Subcutaneous abdominal adipose tissue (tissue), 5 donors: Measurements from ENCODE around the gene HTR2C.
"Not testable (repeated sequence)": the region's sequence is repeated elsewhere in the genome, so short reads cannot be mapped to it uniquely, and the experiment has no call there.

Experiments
- H3K27ac ChIP-seq: one replicate; pipeline ENCODE4 v1.7.0; 2013; ENCODE audit warnings: low read depth, mild to moderate bottlenecking, inconsistent platforms, low read length, moderate library complexity
- H3K27me3 ChIP-seq, 5 donors: one replicate each; pipeline ENCODE4 v1.7.0; 2013; ENCODE audit warnings: low read length in 5 of 5, inconsistent platforms in 1 of 5; ENCODE audit not compliant: control insufficient read depth in 5 of 5, insufficient read depth in 4 of 5
- H3K36me3 ChIP-seq, 5 donors: one replicate each; pipeline ENCODE4 v1.7.0; 2013; ENCODE audit warnings: low read length in 5 of 5; ENCODE audit not compliant: control insufficient read depth in 5 of 5, insufficient read depth in 5 of 5
- H3K4me1 ChIP-seq, 5 donors: one replicate each; pipeline ENCODE4 v1.7.0; 2013; ENCODE audit warnings: low read length in 5 of 5, mild to moderate bottlenecking in 3 of 5, moderate library complexity in 1 of 5; ENCODE audit not compliant: control insufficient read depth in 5 of 5, insufficient read depth in 5 of 5
- H3K4me3 ChIP-seq, 5 donors: one replicate each; pipeline ENCODE4 v1.7.0; 2013; ENCODE audit warnings: low read length in 5 of 5, low read depth in 1 of 5
- H3K9ac ChIP-seq, 5 donors: one replicate each; pipeline ENCODE4 v1.7.0; 2013; ENCODE audit warnings: low read length in 5 of 5, mild to moderate bottlenecking in 4 of 5, moderate library complexity in 3 of 5
- H3K9me3 ChIP-seq, 5 donors: one replicate each; pipeline ENCODE4 v1.7.0; 2013; ENCODE audit warnings: low read length in 5 of 5; ENCODE audit not compliant: control insufficient read depth in 5 of 5
- donor health status: healthy.
- donor health status: healthy.
- donor health status: healthy.
- donor health status: healthy.
- donor health status: healthy.

Gene HTR2C

GRCh38 chrX:114599911-114600310, 16.0 kb downstream of the HTR2C start:
- no peak overlapping the region for H3K27ac ChIP-seq
- H3K27me3 ChIP-seq = no peaks in the 10 kb centered on the region
- no peak overlapping the region for H3K9ac ChIP-seq
- no peaks in the 10 kb centered on the region for H3K9me3 ChIP-seq
- H3K4me3 ChIP-seq = no peak overlapping the region
- H3K36me3 ChIP-seq = no peaks in the 10 kb centered on the region
- no peaks in the 10 kb centered on the region for H3K4me1 ChIP-seq

DNA sequence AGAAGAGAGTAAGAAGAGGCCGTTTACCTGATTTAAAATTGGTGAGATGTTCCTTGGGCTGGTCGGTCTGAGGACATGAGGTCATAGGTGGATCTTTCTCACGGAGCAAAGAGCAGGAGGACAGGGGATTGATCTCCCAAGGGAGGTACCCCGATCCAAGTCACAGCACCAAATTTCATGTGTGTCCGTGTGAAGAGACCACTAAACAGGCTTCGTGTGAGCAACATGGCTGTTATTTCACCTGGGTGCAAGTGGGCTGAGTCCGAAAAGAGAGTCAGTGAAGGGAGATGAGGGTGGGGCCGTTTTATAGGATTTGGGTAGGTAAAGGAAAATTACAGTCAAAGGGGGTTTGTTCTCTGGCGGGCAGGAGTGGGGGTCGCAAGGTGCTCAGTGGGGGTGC, 22.7 kb downstream of the HTR2C start:
- H3K27me3 ChIP-seq, H3K9ac ChIP-seq, H3K36me3 ChIP-seq: not testable (repeated sequence)

GRCh38 chrX:114611018-114611619, 27.2 kb downstream of the HTR2C start:
- Histone ChIP-seq H3K36me3 (no peaks in the 10 kb centered on the region), H3K9ac (no peak overlapping the region), H3K27ac (no peak overlapping the region), H3K9me3 (no peaks in the 10 kb centered on the region), H3K4me3 (no peak overlapping the region), H3K4me1 (no peaks in the 10 kb centered on the region), H3K27me3 (peaks cover 0 to 5% (median 2%) of the 10 kb centered on the region in 5 donors)

More for the DNA sequence above, 22.7 kb downstream of the HTR2C start:
- H3K9me3 ChIP-seq, H3K4me3 ChIP-seq, H3K27ac ChIP-seq, H3K4me1 ChIP-seq: not testable (repeated sequence)

DNA sequence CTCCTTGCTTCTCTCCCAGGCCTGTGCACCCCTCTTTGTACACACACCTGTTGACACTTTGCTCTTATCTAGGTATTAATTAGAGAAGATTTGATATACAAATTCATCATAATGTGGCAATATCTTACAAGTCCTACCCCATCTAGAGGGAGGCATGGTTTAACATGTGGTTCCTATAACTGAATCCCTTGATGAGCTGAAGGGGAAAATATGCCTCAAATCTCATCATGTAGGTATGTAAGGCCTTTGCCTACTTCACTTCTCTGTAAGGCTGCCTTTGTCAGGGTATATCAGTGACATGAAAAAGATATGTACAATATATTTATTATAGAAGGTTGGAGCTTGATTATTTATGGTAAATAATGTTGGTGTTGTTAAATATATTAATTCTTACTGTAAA, 31.9 kb downstream of the HTR2C start:
- Histone ChIP-seq H3K4me1 (no peaks in the 10 kb centered on the region), H3K27ac (no peak overlapping the region), H3K9me3 (no peaks in the 10 kb centered on the region), H3K9ac (no peak overlapping the region), H3K4me3 (no peak overlapping the region), H3K27me3 (peaks cover 0 to 6% (median 0%) of the 10 kb centered on the region in 5 donors), H3K36me3 (no peaks in the 10 kb centered on the region)

DNA sequence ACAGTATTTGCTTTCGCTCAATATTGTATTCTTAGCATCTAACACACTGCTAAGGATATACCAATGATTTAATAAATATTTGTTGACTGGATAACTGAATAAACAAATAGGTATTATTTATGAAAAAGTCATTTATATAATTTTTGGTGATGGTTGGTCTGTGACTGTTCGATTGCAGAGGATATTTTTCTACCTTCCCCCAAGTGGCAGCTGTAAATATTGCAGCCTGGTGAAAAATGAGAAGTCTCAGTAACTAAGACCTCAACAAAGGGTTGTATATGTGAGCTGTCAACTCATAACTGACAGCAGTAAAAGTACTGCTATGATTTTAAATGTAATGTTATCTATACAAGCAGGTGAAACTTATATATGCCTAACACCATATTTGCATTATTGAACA, 36.0 kb downstream of the HTR2C start:
- H3K27ac ChIP-seq = no peak overlapping the region
- no peak overlapping the region for H3K4me3 ChIP-seq
- peaks cover 0 to 6% (median 3%) of the 10 kb centered on the region in 5 donors for H3K27me3 ChIP-seq
- no peaks in the 10 kb centered on the region for H3K4me1 ChIP-seq
- H3K9me3 ChIP-seq = no peaks in the 10 kb centered on the region
- H3K36me3 ChIP-seq = no peaks in the 10 kb centered on the region
- H3K9ac ChIP-seq = no peak overlapping the region

- Histone ChIP-seq H3K4me1 (no peaks in the 10 kb centered on the region), H3K27me3 (peaks cover 0 to 4% (median under 1%) of the 10 kb centered on the region in 5 donors), H3K4me3 (no peak overlapping the region), H3K27ac (no peak overlapping the region), H3K9me3 (no peaks in the 10 kb centered on the region), H3K36me3 (no peaks in the 10 kb centered on the region), H3K9ac (no peak overlapping the region)
Observed at GRCh38 chrX:114626323-114626722, 42.4 kb downstream of the HTR2C start.

- no peak overlapping the region for H3K9ac ChIP-seq
Observed at GRCh38 chrX:114635986-114636385, 52.1 kb downstream of the HTR2C start.

GRCh38 chrX:114650351-114650750, 66.5 kb downstream of the HTR2C start:
- Histone ChIP-seq H3K27me3 (peaks cover 0 to 6% (median 0%) of the 10 kb centered on the region in 5 donors), H3K9me3 (no peaks in the 10 kb centered on the region), H3K36me3 (no peaks in the 10 kb centered on the region), H3K4me1 (no peaks in the 10 kb centered on the region), H3K4me3 (no peak overlapping the region), H3K9ac (no peak overlapping the region), H3K27ac (no peak overlapping the region)

More at GRCh38 chrX:114635986-114636385, 52.1 kb downstream of the HTR2C start:
- Histone ChIP-seq H3K4me1 (no peaks in the 10 kb centered on the region), H3K36me3 (no peaks in the 10 kb centered on the region), H3K27ac (no peak overlapping the region), H3K4me3 (no peak overlapping the region), H3K9me3 (no peaks in the 10 kb centered on the region), H3K27me3 (peaks cover 0 to 2% (median 0%) of the 10 kb centered on the region in 5 donors)

- Histone ChIP-seq H3K27me3 (peaks cover 0 to 3% (median 0%) of the 10 kb centered on the region in 5 donors), H3K4me3 (no peak overlapping the region), H3K9ac (no peak overlapping the region), H3K4me1 (no peaks in the 10 kb centered on the region), H3K27ac (no peak overlapping the region), H3K36me3 (no peaks in the 10 kb centered on the region), H3K9me3 (no peaks in the 10 kb centered on the region)
Observed at GRCh38 chrX:114675365-114675764, 91.5 kb downstream of the HTR2C start.

GRCh38 chrX:114700533-114700932, 116.6 kb downstream of the HTR2C start:
- H3K9me3 ChIP-seq, H3K9ac ChIP-seq, H3K4me3 ChIP-seq, H3K27ac ChIP-seq, H3K4me1 ChIP-seq, H3K27me3 ChIP-seq, H3K36me3 ChIP-seq: not testable (repeated sequence)
